Caco-2 (cell line): Measurements from ENCODE around the gene LRP1. TPM values are rescaled to one million over a fixed set of nuclear protein-coding genes. Genes with fewer than 3 reads are reported as not detected.

ENCODE experiments used
- BruUV-seq: library from RNA; stranded (reverse); fragments of 400-500 nt; replicated peaks from 2 replicates; lab custom pipeline; 2021; lab: Mats Ljungman, UMichigan
- CTCF ChIA-PET: fragments of 300-600 bp; sonication (Branson Sonifier 250); formaldehyde crosslinking; loops from one replicate; lab custom pipeline; 2022; ENCODE audit warnings: antibody characterized with exemption; lab: Charles Lee
- POLR2A ChIA-PET: fragments of 300-600 bp; sonication (Branson Sonifier 250); formaldehyde crosslinking; loops from one replicate; lab custom pipeline; 2022; ENCODE audit warnings: antibody characterized with exemption; lab: Charles Lee
- DNase-seq, 2 experiments: peaks; one replicate each; pipeline versions ENCODE4 v3.0.0 to v3.0.0-alpha.2; 2020 to 2022
- H3K27me3 ChIP-seq: replicated peaks from 2 replicates; pipeline ENCODE4 v1.6.0; 2011; ENCODE audit warnings: low read length; ENCODE audit not compliant: control insufficient read depth, insufficient read depth
- H3K36me3 ChIP-seq: 2 replicates; pipeline ENCODE4 v1.5.1; 2011; ENCODE audit warnings: low read length; ENCODE audit not compliant: control insufficient read depth, insufficient read depth
- H3K4me1 ChIP-seq: fragments of 250-450 bp; sonication (Bioruptor Pico); 2 replicates; pipeline ENCODE4 v1.5.1; 2020; ENCODE audit warnings: mild to moderate bottlenecking
- H3K4me3 ChIP-seq: 2 replicates; pipeline ENCODE4 v1.5.1; 2011; ENCODE audit warnings: low read depth, mild to moderate bottlenecking, control low read depth, low read length
- H3K9me3 ChIP-seq: fragments of 250-450 bp; sonication (Bioruptor Pico); 2 replicates; pipeline ENCODE4 v1.5.1; 2020; ENCODE audit warnings: mild to moderate bottlenecking, moderate library complexity
- H3K27ac Mint-ChIP-seq: one replicate; pipeline ENCODE4 v1.8.0; 2022; ENCODE audit warnings: mixed read lengths; ENCODE audit not compliant: unreplicated experiment
- H3K27me3 Mint-ChIP-seq: one replicate; pipeline ENCODE4 v1.8.0; 2022; ENCODE audit warnings: mixed read lengths; ENCODE audit not compliant: insufficient read depth, unreplicated experiment
- H3K36me3 Mint-ChIP-seq: one replicate; pipeline ENCODE4 v1.8.0; 2022; ENCODE audit warnings: mild to moderate bottlenecking, mixed read lengths; ENCODE audit not compliant: insufficient read depth, unreplicated experiment
- H3K4me1 Mint-ChIP-seq: one replicate; pipeline ENCODE4 v1.8.0; 2022; ENCODE audit warnings: low read depth, mixed read lengths; ENCODE audit not compliant: unreplicated experiment
- H3K4me3 Mint-ChIP-seq: one replicate; pipeline ENCODE4 v1.8.0; 2022; ENCODE audit warnings: mild to moderate bottlenecking, moderate library complexity, mixed read lengths; ENCODE audit not compliant: unreplicated experiment
- H3K9me3 Mint-ChIP-seq: one replicate; pipeline ENCODE4 v1.8.0; 2022; ENCODE audit warnings: mixed read lengths; ENCODE audit not compliant: unreplicated experiment
- CTCF ChIP-seq, 2 experiments: fragments of 200-600 bp in 1 of 2; IDR thresholded peaks; 1 replicate in 1 of 2; 2 replicates in 1 of 2; pipeline versions ENCODE4 v1.5.1 to v1.8.0; 2011 to 2022; ENCODE audit warnings: antibody characterized with exemption in 1 of 2, control low read depth in 1 of 2, inconsistent platforms in 1 of 2, low read depth in 1 of 2, low read length in 1 of 2, mild to moderate bottlenecking in 1 of 2, moderate library complexity in 1 of 2; ENCODE audit not compliant: insufficient read depth in 1 of 2, severe bottlenecking in 1 of 2, unreplicated experiment in 1 of 2
- intact Hi-C: fragments of 100-400 bp; cut with micrococcal nuclease; formaldehyde crosslinking; loops from one replicate; pipeline ENCODE4 v1.10.0; 2022; ENCODE audit not compliant: unreplicated experiment
- total RNA-seq: library from RNA; stranded (reverse); gene quantifications from 2 replicates; pipeline ENCODE4 v1.2.3, GENCODE V29; 2022

The LRP1 gene
- total RNA-seq, 1 experiment from 2014 or later, result 111 TPM

GRCh38 chr12:57223191-57224165 lies 95.2 kb downstream of the LRP1 start:
- no peaks in the 10 kb centered on the region for H3K9me3 ChIP-seq
- no TSS peak for BruUV-seq
- H3K4me1 Mint-ChIP-seq, result peaks cover 14% of the 10 kb centered on the region
- no peak for DNase-seq
- TF ChIP-seq CTCF (IDR thresholded peaks at IDR 0.05; ENCODE audit: insufficient read depth in 1 of 2, low read depth in 1 of 2, low read length in 1 of 2, severe bottlenecking in 1 of 2, unreplicated experiment in 1 of 2), result no peak
- H3K36me3 Mint-ChIP-seq, result peaks cover 14% of the 10 kb centered on the region
- ChIA-PET POLR2A (interaction anchor here (0.5 kb wide), 1 partner anchor 91 kb away, joined by 4 read pairs; no protein-coding TSS in a partner anchor), CTCF (interaction anchor here (0.6 to 1.2 kb wide), 4 partner anchors 17 to 69 kb away, joined by 3 to 4 read pairs (median 3); no protein-coding TSS in a partner anchor)
- H3K4me1 ChIP-seq, result no peaks in the 10 kb centered on the region
- H3K27me3 ChIP-seq, result peaks cover 2% of the 10 kb centered on the region; the same call in 1 of the 2 replicates
- H3K36me3 ChIP-seq, result no peaks in the 10 kb centered on the region
- H3K4me3 ChIP-seq, result no peak overlapping the region
- H3K4me3 Mint-ChIP-seq, result no peak overlapping the region
- peaks cover 13% of the 10 kb centered on the region for H3K27me3 Mint-ChIP-seq
- H3K9me3 Mint-ChIP-seq, result no peaks in the 10 kb centered on the region
- intact Hi-C loops, result no loop called here
- no peak overlapping the region for H3K27ac Mint-ChIP-seq

- no peak overlapping the region for H3K4me3 ChIP-seq
- Mint-ChIP-seq H3K9me3 (no peaks in the 10 kb centered on the region), H3K4me3 (no peak overlapping the region)
Observed at GRCh38 chr12:57224278-57224972, 96.1 kb downstream of the LRP1 start.

More at GRCh38 chr12:57224278-57224972, 96.1 kb downstream of the LRP1 start:
- Histone ChIP-seq H3K36me3 (no peaks in the 10 kb centered on the region), H3K4me1 (no peaks in the 10 kb centered on the region), H3K27me3 (no peaks in the 10 kb centered on the region), H3K9me3 (no peaks in the 10 kb centered on the region)
- no TSS peak for BruUV-seq
- intact Hi-C loops, result no loop called here
- no peak for TF ChIP-seq CTCF (IDR thresholded peaks at IDR 0.05; ENCODE audit: insufficient read depth in 1 of 2, low read depth in 1 of 2, low read length in 1 of 2, severe bottlenecking in 1 of 2, unreplicated experiment in 1 of 2)
- DNase-seq, result no peak
- H3K27ac Mint-ChIP-seq, result no peak overlapping the region
- ChIA-PET POLR2A (no interaction called here), CTCF (interaction anchor here (0.6 to 1.2 kb wide), 3 partner anchors 16 to 70 kb away, joined by 3 to 4 read pairs (median 3); no protein-coding TSS in a partner anchor)
- H3K4me1 Mint-ChIP-seq, result peaks cover 13% of the 10 kb centered on the region
- H3K27me3 Mint-ChIP-seq, result peaks cover 10% of the 10 kb centered on the region
- peaks cover 17% of the 10 kb centered on the region for H3K36me3 Mint-ChIP-seq
